Left lung (tissue), 10 donors: ENCODE results near the gene NUP133. TPM values are rescaled to one million over a fixed set of nuclear protein-coding genes. Genes with fewer than 3 reads are reported as not detected.
"Not testable (repeated sequence)": the region's sequence is repeated elsewhere in the genome, so short reads cannot be mapped to it uniquely, and the experiment has no call there.

ENCODE experiments used
- ATAC-seq: fragments of 200-7000 bp; cut with Tn5 transposase; one replicate; pipeline ENCODE4 v1.9.1; 2020; ENCODE audit warnings: moderate library complexity
- DNase-seq, 4 donors: peaks; one replicate each; pipeline ENCODE4 v3.0.0-alpha.2; 2013 to 2020
- H3K27ac ChIP-seq, 2 donors: fragments of 200-600 bp; sonication (generic) in 1 of 2; one replicate each; pipeline versions ENCODE4 v1.5.0 to v1.8.0; 2020 to 2021
- H3K27me3 ChIP-seq, 2 donors: fragments of 200-600 bp; sonication (generic) in 1 of 2; one replicate each; pipeline versions ENCODE4 v1.5.0 to v1.8.0; 2020 to 2021
- H3K36me3 ChIP-seq, 2 donors: fragments of 200-600 bp; sonication (generic) in 1 of 2; one replicate each; pipeline versions ENCODE4 v1.5.0 to v1.8.0; 2020 to 2021
- H3K4me1 ChIP-seq, 2 donors: fragments of 200-600 bp; one replicate each; pipeline ENCODE4 v1.8.0; 2021
- H3K4me3 ChIP-seq, 2 donors: fragments of 200-600 bp; sonication (generic) in 1 of 2; one replicate each; pipeline versions ENCODE4 v1.5.0 to v1.8.0; 2020 to 2021; ENCODE audit warnings: mild to moderate bottlenecking in 1 of 2
- H3K9me3 ChIP-seq, 2 donors: fragments of 200-600 bp; sonication (generic) in 1 of 2; one replicate each; pipeline versions ENCODE4 v1.5.0 to v1.8.0; 2020 to 2021
- CTCF ChIP-seq, 2 donors: fragments of 200-600 bp; sonication (generic) in 1 of 2; IDR thresholded peaks; one replicate each; pipeline versions ENCODE4 v1.5.0 to v1.8.0; 2021; ENCODE audit warnings: antibody characterized with exemption in 2 of 2
- intact Hi-C, 2 donors: fragments of 100-400 bp; cut with DNase I; formaldehyde crosslinking; loops; one replicate each; pipeline versions ENCODE4 v1.11.2 to v1.14.2; 2022
- polyA plus RNA-seq, 6 donors: library from polyadenylated mRNA; unstranded; fragments of 120-200 nt; gene quantifications; one replicate each; pipeline ENCODE4 v1.2.1, GENCODE V29; 2013; ENCODE audit not compliant: insufficient read length in 6 of 6
- total RNA-seq, 2 donors: library from RNA; stranded (reverse); fragmentation: NEBNext Ultra II Directional; extraction: Animal tissue kit (Norgen Biotek cat#: 25700); gene quantifications; one replicate each; pipeline ENCODE4 v1.2.1, GENCODE V29; 2021
- donor health status: DM: no; HTN: yes; CAD: no.
- donor health status: DM: no; HTN: no; CAD: no.

The NUP133 gene
- total and polyA plus RNA-seq, 8 donors = 30.2 to 47.1 (median 42.5) TPM

GRCh38 chr1:229478852-229479251, 29.3 kb downstream of the NUP133 start:
- H3K36me3 ChIP-seq = peaks cover 0 to 73% of the 10 kb centered on the region in 2 donors
- H3K4me1 ChIP-seq = no peaks in the 10 kb centered on the region
- no peak for TF ChIP-seq CTCF (IDR thresholded peaks at IDR 0.05)
- no peak overlapping the region for H3K4me3 ChIP-seq
- no peak for DNase-seq
- intact Hi-C loops = loop anchor here in 1 of 2 donors (10.0 kb wide), 1 partner anchor 224 kb away; no protein-coding TSS in a partner anchor
- no peak for ATAC-seq
- no peaks in the 10 kb centered on the region for H3K9me3 ChIP-seq
- no peaks in the 10 kb centered on the region for H3K27me3 ChIP-seq
- H3K27ac ChIP-seq = no peak overlapping the region

GRCh38 chr1:229475859-229476258, 32.3 kb downstream of the NUP133 start:
- peaks cover 0 to 74% of the 10 kb centered on the region in 2 donors for H3K36me3 ChIP-seq
- H3K9me3 ChIP-seq, H3K4me3 ChIP-seq, DNase-seq, H3K27me3 ChIP-seq, H3K4me1 ChIP-seq, H3K27ac ChIP-seq, ATAC-seq: not testable (repeated sequence)
- intact Hi-C loops = loop anchor here in 1 of 2 donors (10.0 kb wide), 1 partner anchor 221 kb away; no protein-coding TSS in a partner anchor

GRCh38 chr1:229474509-229474908, 33.6 kb downstream of the NUP133 start:
- Histone ChIP-seq H3K4me1 (no peaks in the 10 kb centered on the region), H3K36me3 (peaks cover 0 to 88% of the 10 kb centered on the region in 2 donors)
- intact Hi-C loops = loop anchor here in 1 of 2 donors (10.0 kb wide), 1 partner anchor 220 kb away; no protein-coding TSS in a partner anchor

GRCh38 chr1:229471175-229471574, 37.0 kb downstream of the NUP133 start:
- intact Hi-C loops = loop anchor here in 1 of 2 donors (10.0 kb wide), 1 partner anchor 216 kb away; no protein-coding TSS in a partner anchor
- peaks cover 0 to 98% of the 10 kb centered on the region in 2 donors for H3K36me3 ChIP-seq
- ATAC-seq = no peak
- H3K9me3 ChIP-seq = no peaks in the 10 kb centered on the region
- no peaks in the 10 kb centered on the region for H3K4me1 ChIP-seq
- H3K27ac ChIP-seq = no peak overlapping the region
- DNase-seq = no peak
- H3K27me3 ChIP-seq = no peaks in the 10 kb centered on the region
- TF ChIP-seq CTCF (IDR thresholded peaks at IDR 0.05) = no peak
- H3K4me3 ChIP-seq = no peak overlapping the region

More at GRCh38 chr1:229474509-229474908, 33.6 kb downstream of the NUP133 start:
- ATAC-seq = no peak
- H3K27me3 ChIP-seq = no peaks in the 10 kb centered on the region
- H3K27ac ChIP-seq = no peak overlapping the region
- TF ChIP-seq CTCF (IDR thresholded peaks at IDR 0.05) = no peak
- H3K4me3 ChIP-seq = no peak overlapping the region
- no peaks in the 10 kb centered on the region for H3K9me3 ChIP-seq
- DNase-seq = no peak

- ATAC-seq (no peak), DNase-seq (no peak)
- H3K4me3 ChIP-seq = no peak overlapping the region
- no peak overlapping the region for H3K27ac ChIP-seq
- no peaks in the 10 kb centered on the region for H3K4me1 ChIP-seq
- no peaks in the 10 kb centered on the region for H3K27me3 ChIP-seq
- H3K9me3 ChIP-seq = no peaks in the 10 kb centered on the region
- H3K36me3 ChIP-seq = peaks cover 0 to 98% of the 10 kb centered on the region in 2 donors
- intact Hi-C loops = loop anchor here in 1 of 2 donors (10.0 kb wide), 1 partner anchor 216 kb away; no protein-coding TSS in a partner anchor
- no peak for TF ChIP-seq CTCF (IDR thresholded peaks at IDR 0.05)
Observed at GRCh38 chr1:229470406-229471043, 37.6 kb downstream of the NUP133 start.
